Stomach (tissue), 9 donors: Measurements from ENCODE around the gene LRP1B. TPM values are rescaled to one million over a fixed set of nuclear protein-coding genes. Genes with fewer than 3 reads are reported as not detected.
A peak's percentile ranks its signal among the peaks of the same experiment; 100 is the strongest.

ENCODE experiments used
- DNase-seq, 2 donors: peaks; one replicate each; pipeline versions ENCODE4 v3.0.0 to v3.0.0-alpha.2; 2013 to 2019
- H3K27ac ChIP-seq, 5 donors: fragments of 200-600 bp in 4 of 5; sonication (generic) in 4 of 5; one replicate each; pipeline ENCODE4 v1.5.1; 2013 to 2019; ENCODE audit warnings: mild to moderate bottlenecking in 1 of 5, moderate library complexity in 1 of 5
- H3K27me3 ChIP-seq, 3 donors: fragments of 200-600 bp; sonication (generic); one replicate each; pipeline ENCODE4 v1.5.1; 2017 to 2019; ENCODE audit warnings: mixed run types in 1 of 3
- H3K36me3 ChIP-seq, 4 donors: fragments of 200-600 bp; sonication (generic); 1 replicate in 3 of 4; 2 replicates in 1 of 4; pipeline ENCODE4 v1.5.1; 2016 to 2019
- H3K4me1 ChIP-seq, 4 donors: fragments of 200-600 bp; sonication (generic); one replicate each; pipeline ENCODE4 v1.5.1; 2016 to 2019
- H3K4me3 ChIP-seq, 4 donors: fragments of 200-600 bp; sonication (generic) in 3 of 4; one replicate each; pipeline ENCODE4 v1.5.1; 2016 to 2019; ENCODE audit warnings: mild to moderate bottlenecking in 1 of 4
- H3K9me3 ChIP-seq, 4 donors: fragments of 200-600 bp; sonication (generic); one replicate each; pipeline ENCODE4 v1.5.1; 2016 to 2019
- CTCF ChIP-seq, 7 experiments: fragments of 450-650 bp in 4 of 7; fragments of 200-600 bp in 3 of 7; sonication (generic) in 3 of 7; IDR thresholded peaks; one replicate each; pipeline ENCODE4 v1.5.1; 2016 to 2019; ENCODE audit warnings: antibody characterized with exemption in 7 of 7, control low read depth in 2 of 7, mild to moderate bottlenecking in 1 of 7
- EP300 ChIP-seq: sonication (generic); formaldehyde crosslinking; IDR thresholded peaks from one replicate; pipeline ENCODE4 v1.6.1; 2017; ENCODE audit warnings: antibody characterized with exemption
- POLR2A ChIP-seq, 4 donors: fragments of 450-650 bp; IDR thresholded peaks; one replicate each; pipeline ENCODE4 v1.6.1; 2016; ENCODE audit warnings: antibody characterized with exemption in 4 of 4, control low read depth in 2 of 4, mild to moderate bottlenecking in 1 of 4, moderate library complexity in 1 of 4
- POLR2AphosphoS5 ChIP-seq, 3 donors: sonication (generic); formaldehyde crosslinking; IDR thresholded peaks; one replicate each; pipeline ENCODE4 v1.6.1; 2016; ENCODE audit warnings: antibody characterized with exemption in 3 of 3
- WGBS, 5 donors: extraction: QIAGEN DNeasy Blood & Tissue Kit in 3 of 5; methylation state at CpG; one replicate each; pipeline versions ENCODE4 v1.1.5 to v1.1.7; 2013 to 2018; 5-methylcytosine and 5-hydroxymethylcytosine counted together
- intact Hi-C: fragments of 100-400 bp; cut with DNase I; formaldehyde crosslinking; loops from one replicate; pipeline ENCODE4 v1.15.1; 2023; ENCODE audit warnings: low total_unique reads
- polyA plus RNA-seq, 3 donors: library from polyadenylated mRNA; stranded (reverse); fragments of 200-250 nt; gene quantifications; one replicate each; pipeline ENCODE4 v1.2.3, GENCODE V29; 2013
- total RNA-seq, 5 donors: library from RNA; depleted of rRNA; stranded (reverse); fragments of >200 nt; gene quantifications; one replicate each; pipeline versions ENCODE4 v1.1.0 to v1.2.3, GENCODE V29; 2014 to 2016
- donor health status: healthy with polysubstance abuse.
- donor health status: Bipolar disorder and iron deficiency.
- donor health status: healthy.

LRP1B gene
- total and polyA plus RNA-seq, 8 donors, result under 0.01 to 9.0 (median 0.38) TPM

DNA sequence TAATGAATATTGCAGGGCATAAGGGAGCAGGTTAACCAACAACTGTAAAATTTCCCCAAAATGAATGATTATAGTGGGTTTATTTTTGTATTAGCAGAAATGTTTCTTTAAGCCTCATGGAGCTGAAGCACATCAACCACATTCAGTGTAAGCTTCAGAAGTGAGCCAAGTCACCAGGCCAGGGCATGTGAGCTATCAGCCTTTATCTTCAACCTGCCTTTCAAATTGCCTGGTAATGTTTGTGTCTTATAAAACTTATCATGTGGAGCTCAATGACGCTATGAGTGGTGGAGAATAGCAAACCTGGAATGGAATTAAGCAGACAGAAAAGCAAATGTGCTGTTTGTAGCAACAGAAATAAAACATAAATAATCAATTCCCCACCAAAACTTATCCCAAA lies 1068.4 kb downstream of the LRP1B start:
- H3K27ac ChIP-seq, result no peak overlapping the region
- 4 to 26% (median 22%) methylated on average over 1 of the region's 1 CpG for WGBS, 5 donors
- no peaks in the 10 kb centered on the region for H3K27me3 ChIP-seq
- no peaks in the 10 kb centered on the region for H3K4me1 ChIP-seq
- no peak overlapping the region for H3K4me3 ChIP-seq
- H3K9me3 ChIP-seq, result no peaks in the 10 kb centered on the region
- TF ChIP-seq EP300 (no peak), POLR2AphosphoS5 (IDR thresholded peaks at IDR 0.05) (no peak), POLR2A (IDR thresholded peaks at IDR 0.05) (no peak), CTCF (IDR thresholded peaks at IDR 0.05) (no peak)
- DNase-seq, result peak; percentile 38 to 43
- no peaks in the 10 kb centered on the region for H3K36me3 ChIP-seq
- intact Hi-C loops, result no loop called here

- no peaks in the 10 kb centered on the region for H3K36me3 ChIP-seq
- no peaks in the 10 kb centered on the region for H3K4me1 ChIP-seq
- H3K4me3 ChIP-seq, result no peak overlapping the region
- DNase-seq, result no peak
- no peaks in the 10 kb centered on the region for H3K27me3 ChIP-seq
- TF ChIP-seq CTCF (IDR thresholded peaks at IDR 0.05), result no peak
- TF ChIP-seq POLR2A (IDR thresholded peaks at IDR 0.05), result no peak
- TF ChIP-seq EP300, result no peak
- no peak for TF ChIP-seq POLR2AphosphoS5 (IDR thresholded peaks at IDR 0.05)
- no peaks in the 10 kb centered on the region for H3K9me3 ChIP-seq
- intact Hi-C loops, result no loop called here
- WGBS, 5 donors, result 63 to 78% (median 71%) methylated on average over 4 of the region's 4 CpGs
- no peak overlapping the region for H3K27ac ChIP-seq
Measured at GRCh38 chr2:141062031-141062430, 1068.8 kb downstream of the LRP1B start.

DNA sequence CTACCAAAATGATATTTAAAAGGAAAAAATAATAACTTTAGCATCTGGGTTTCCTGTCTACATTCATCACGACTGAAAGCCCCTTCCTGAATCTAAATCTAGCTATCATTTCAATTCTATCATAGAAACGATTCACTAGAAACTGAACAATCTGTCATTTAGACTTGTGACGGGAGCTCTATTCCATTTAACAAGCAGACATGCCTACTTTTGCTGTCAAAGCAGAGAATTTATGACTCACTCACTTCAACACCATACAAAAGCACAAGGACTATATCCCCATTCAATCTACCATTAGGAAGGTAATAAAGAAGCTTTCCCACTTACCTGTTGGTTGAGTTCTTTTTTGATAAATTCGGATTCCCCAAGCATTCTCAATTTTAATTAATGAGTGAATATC lies 1072.3 kb downstream of the LRP1B start:
- TF ChIP-seq POLR2A (IDR thresholded peaks at IDR 0.05) (no peak), POLR2AphosphoS5 (IDR thresholded peaks at IDR 0.05) (no peak), CTCF (IDR thresholded peaks at IDR 0.05) (no peak), EP300 (no peak)
- no peaks in the 10 kb centered on the region for H3K4me1 ChIP-seq
- no peaks in the 10 kb centered on the region for H3K9me3 ChIP-seq
- 56 to 77% (median 67%) methylated on average over 4 of the region's 4 CpGs for WGBS, 5 donors
- no peak overlapping the region for H3K27ac ChIP-seq
- no peak overlapping the region for H3K4me3 ChIP-seq
- H3K27me3 ChIP-seq, result no peaks in the 10 kb centered on the region
- no peaks in the 10 kb centered on the region for H3K36me3 ChIP-seq
- intact Hi-C loops, result no loop called here
- DNase-seq, result no peak

DNA sequence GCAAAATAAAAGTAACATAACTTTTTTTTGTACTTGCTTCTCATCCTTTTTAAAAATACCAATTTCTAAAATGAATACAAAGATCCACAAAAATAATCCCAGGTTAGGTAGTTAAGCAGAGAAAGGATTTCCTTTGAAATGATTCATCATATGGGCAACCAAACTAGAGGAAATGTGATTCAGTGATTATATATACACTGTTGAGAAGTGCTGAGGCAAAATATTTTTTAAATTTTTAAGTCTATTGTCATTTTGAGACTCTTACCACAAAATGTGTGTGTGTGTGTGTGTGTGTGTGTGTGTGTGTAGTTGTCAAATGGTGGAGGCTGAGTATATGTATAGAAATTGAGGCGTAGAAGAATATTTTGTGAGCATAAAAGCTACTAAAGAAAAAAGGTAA lies 1075.3 kb downstream of the LRP1B start:
- TF ChIP-seq CTCF (IDR thresholded peaks at IDR 0.05) (no peak), POLR2A (IDR thresholded peaks at IDR 0.05) (no peak), EP300 (no peak), POLR2AphosphoS5 (IDR thresholded peaks at IDR 0.05) (no peak)
- intact Hi-C loops, result no loop called here
- no peak overlapping the region for H3K27ac ChIP-seq
- no peaks in the 10 kb centered on the region for H3K9me3 ChIP-seq
- H3K4me3 ChIP-seq, result no peak overlapping the region
- no peaks in the 10 kb centered on the region for H3K36me3 ChIP-seq
- WGBS, 5 donors, result 83 to 95% (median 89%) methylated on average over 1 of the region's 1 CpG
- DNase-seq, result no peak
- no peaks in the 10 kb centered on the region for H3K4me1 ChIP-seq
- no peaks in the 10 kb centered on the region for H3K27me3 ChIP-seq
